Right lobe of liver (tissue), 4 donors: ENCODE results near the gene NDUFA13.

ENCODE experiments used
- CTCF ChIP-seq, 4 donors: fragments of 200-600 bp in 3 of 4; fragments of 450-650 bp in 1 of 4; IDR thresholded peaks; one replicate each; pipeline versions ENCODE4 v1.5.1 to v1.8.0; 2016 to 2022; ENCODE audit warnings: antibody characterized with exemption in 4 of 4, mild to moderate bottlenecking in 2 of 4
- POLR2A ChIP-seq: fragments of 450-650 bp; IDR thresholded peaks from one replicate; pipeline ENCODE4 v1.6.1; 2017; ENCODE audit warnings: antibody characterized with exemption, mild to moderate bottlenecking
- donor health status: DM: no; HTN: no; CAD: no.
- donor health status: DM: no; HTN: no; CAD: no.
- donor health status: DM: no; HTN: yes; CAD: no.

DNA sequence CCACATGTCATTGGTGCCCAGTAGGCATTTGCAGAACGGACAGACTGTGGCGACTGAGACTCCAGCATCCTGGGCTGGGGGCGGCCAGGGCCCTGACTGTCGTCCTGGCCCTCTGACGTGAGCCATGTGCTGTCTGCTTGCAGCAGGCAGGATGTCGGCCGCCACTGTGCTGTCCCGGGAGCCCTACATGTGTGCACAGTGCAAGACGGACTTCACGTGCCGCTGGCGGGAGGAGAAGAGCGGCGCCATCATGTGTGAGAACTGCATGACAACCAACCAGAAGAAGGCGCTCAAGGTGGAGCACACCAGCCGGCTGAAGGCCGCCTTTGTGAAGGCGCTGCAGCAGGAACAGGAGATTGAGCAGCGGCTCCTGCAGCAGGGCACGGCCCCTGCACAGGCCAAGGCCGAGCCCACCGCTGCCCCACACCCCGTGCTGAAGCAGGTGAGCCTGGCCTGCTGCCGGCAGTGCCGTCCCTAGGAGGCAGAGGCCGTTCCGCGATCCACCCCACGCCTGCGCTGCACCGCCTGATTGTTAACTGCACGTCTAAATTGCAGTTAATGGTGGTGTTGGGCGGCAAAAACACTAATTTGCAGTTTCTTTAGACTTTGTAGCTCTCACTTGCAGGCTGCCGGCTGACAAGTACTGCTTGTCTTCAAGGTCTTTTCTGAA lies 14.9 kb upstream of the NDUFA13 start:
- TF ChIP-seq POLR2A = no peak
- TF ChIP-seq CTCF (IDR thresholded peaks at IDR 0.05) = no peak
